ENCODE measurements around the gene ELF1.
"Not testable (repeated sequence)": the region's sequence is repeated elsewhere in the genome, so short reads cannot be mapped to it uniquely, and the experiment has no call there.

ELF1 gene

GRCh38 chr13:40980461-40980860 lies 38.7 kb downstream of the ELF1 start:
- DNase-seq: no peak

GRCh38 chr13:40979232-40979631 lies 39.9 kb downstream of the ELF1 start:
- DNase-seq: no peak

- not testable (repeated sequence) for DNase-seq
These were observed 41.0 kb downstream of the ELF1 start for GRCh38 chr13:40978109-40978508.

- no peak for DNase-seq
These were observed 43.7 kb downstream of the ELF1 start for GRCh38 chr13:40975441-40975840.

- DNase-seq: no peak
These were observed 44.4 kb downstream of the ELF1 start for GRCh38 chr13:40974460-40975407.

GRCh38 chr13:40973409-40973808 lies 45.7 kb downstream of the ELF1 start:
- DNase-seq: no peak

GRCh38 chr13:40971321-40971720 lies 47.8 kb downstream of the ELF1 start:
- no peak for DNase-seq

- DNase-seq: no peak
These were observed 48.3 kb downstream of the ELF1 start for GRCh38 chr13:40970803-40971202.

- DNase-seq: no peak
These were observed 49.8 kb downstream of the ELF1 start for GRCh38 chr13:40969169-40969901.

GRCh38 chr13:40968416-40969000 lies 50.6 kb downstream of the ELF1 start:
- no peak for DNase-seq

- DNase-seq: no peak
These were observed 52.8 kb downstream of the ELF1 start for GRCh38 chr13:40966298-40966697.

GRCh38 chr13:40963927-40964326 lies 55.2 kb downstream of the ELF1 start:
- no peak for DNase-seq

- DNase-seq: no peak
These were observed 57.3 kb downstream of the ELF1 start for GRCh38 chr13:40961826-40962225.

- no peak for DNase-seq
These were observed 57.9 kb downstream of the ELF1 start for GRCh38 chr13:40961214-40961613.

- no peak for DNase-seq
These were observed 58.4 kb downstream of the ELF1 start for GRCh38 chr13:40960716-40961115.

GRCh38 chr13:40958655-40959054 lies 60.5 kb downstream of the ELF1 start:
- no peak for DNase-seq

GRCh38 chr13:40946485-40946884 lies 72.6 kb downstream of the ELF1 start:
- DNase-seq: no peak

- no peak for DNase-seq
These were observed 76.0 kb downstream of the ELF1 start for GRCh38 chr13:40943073-40943472.

GRCh38 chr13:40941581-40941980 lies 77.5 kb downstream of the ELF1 start:
- no peak for DNase-seq

GRCh38 chr13:40940841-40941240 lies 78.3 kb downstream of the ELF1 start:
- no peak for DNase-seq

- DNase-seq: no peak
These were observed 85.5 kb downstream of the ELF1 start for GRCh38 chr13:40933508-40934204.

GRCh38 chr13:40932252-40932651 lies 86.9 kb downstream of the ELF1 start:
- DNase-seq: no peak

GRCh38 chr13:40931719-40932118 lies 87.4 kb downstream of the ELF1 start:
- DNase-seq: no peak
